Colonic mucosa (tissue), 4 donors: ENCODE measurements around the gene USP31. TPM values are rescaled to one million over a fixed set of nuclear protein-coding genes. Genes with fewer than 3 reads are reported as not detected.

Experiments
- DNase-seq: peaks from one replicate; pipeline ENCODE4 v3.0.0-alpha.2; 2020
- H3K27ac ChIP-seq: fragments of 200-600 bp; one replicate; pipeline ENCODE4 v1.8.0; 2021
- H3K27me3 ChIP-seq: fragments of 200-600 bp; one replicate; pipeline ENCODE4 v1.8.0; 2021
- H3K36me3 ChIP-seq: fragments of 200-600 bp; one replicate; pipeline ENCODE4 v1.8.0; 2021
- H3K4me1 ChIP-seq: fragments of 200-600 bp; one replicate; pipeline ENCODE4 v1.8.0; 2021; ENCODE audit warnings: mild to moderate bottlenecking
- H3K4me3 ChIP-seq: fragments of 200-600 bp; one replicate; pipeline ENCODE4 v1.8.0; 2021
- H3K9ac ChIP-seq, 2 donors: one replicate each; pipeline ENCODE4 v1.7.0; 2013; ENCODE audit warnings: control low read depth in 2 of 2, low read depth in 2 of 2, low read length in 2 of 2
- H3K9me3 ChIP-seq: fragments of 200-600 bp; one replicate; pipeline ENCODE4 v1.8.0; 2021
- CTCF ChIP-seq: fragments of 200-600 bp; IDR thresholded peaks from one replicate; pipeline ENCODE4 v1.8.0; 2022; ENCODE audit warnings: antibody characterized with exemption, mild to moderate bottlenecking
- intact Hi-C: fragments of 100-400 bp; cut with DNase I; formaldehyde crosslinking; loops from one replicate; pipeline ENCODE4 v1.14.1; 2022
- total RNA-seq, 2 donors: library from RNA; stranded (reverse); fragmentation: NEBNext Ultra II Directional in 1 of 2; extraction: Animal tissue kit (Norgen Biotek cat#: 25700) in 1 of 2; gene quantifications; one replicate each; pipeline ENCODE4 v1.2.1, GENCODE V29; 2021
- donor health status: healthy.
- donor health status: DM: no; HTN: no; CAD: no.
- donor health status: DM: no; HTN: no; CAD: no.

The USP31 gene
- total RNA-seq, 2 donors from 2014 or later, result 5.9 to 9.8 TPM

GRCh38 chr16:23060458-23061320 is 88.6 kb downstream of the USP31 start:
- Histone ChIP-seq H3K36me3 (no peaks in the 10 kb centered on the region), H3K9ac (no peak overlapping the region), H3K4me3 (no peak overlapping the region), H3K4me1 (no peaks in the 10 kb centered on the region), H3K9me3 (no peaks in the 10 kb centered on the region), H3K27me3 (no peaks in the 10 kb centered on the region), H3K27ac (no peak overlapping the region)
- peak; percentile 66 for TF ChIP-seq CTCF
- DNase-seq, result peak; percentile 70
- intact Hi-C loops, result no loop called here

- H3K9ac ChIP-seq, result no peak overlapping the region
- H3K4me1 ChIP-seq, result no peaks in the 10 kb centered on the region
- no peak overlapping the region for H3K27ac ChIP-seq
- no peak for TF ChIP-seq CTCF
- no peak for DNase-seq
- no peaks in the 10 kb centered on the region for H3K9me3 ChIP-seq
- H3K27me3 ChIP-seq, result no peaks in the 10 kb centered on the region
- no peak overlapping the region for H3K4me3 ChIP-seq
- intact Hi-C loops, result loop anchor here (5.0 kb wide), 1 partner anchor 162 kb away; no protein-coding TSS in a partner anchor
- H3K36me3 ChIP-seq, result no peaks in the 10 kb centered on the region
Measured at GRCh38 chr16:23059433-23059832, 89.8 kb downstream of the USP31 start.

GRCh38 chr16:23058576-23058975 is 90.7 kb downstream of the USP31 start:
- no peaks in the 10 kb centered on the region for H3K27me3 ChIP-seq
- DNase-seq, result no peak
- H3K9me3 ChIP-seq, result no peaks in the 10 kb centered on the region
- intact Hi-C loops, result loop anchor here (5.0 kb wide), 1 partner anchor 161 kb away; no protein-coding TSS in a partner anchor
- no peak for TF ChIP-seq CTCF
- H3K9ac ChIP-seq, result no peak overlapping the region
- no peak overlapping the region for H3K4me3 ChIP-seq
- H3K4me1 ChIP-seq, result no peaks in the 10 kb centered on the region
- H3K27ac ChIP-seq, result no peak overlapping the region
- H3K36me3 ChIP-seq, result no peaks in the 10 kb centered on the region

- no peak overlapping the region for H3K9ac ChIP-seq
- no peak for DNase-seq
- no peaks in the 10 kb centered on the region for H3K36me3 ChIP-seq
- no peaks in the 10 kb centered on the region for H3K27me3 ChIP-seq
- H3K4me3 ChIP-seq, result no peak overlapping the region
- no peaks in the 10 kb centered on the region for H3K4me1 ChIP-seq
- no peaks in the 10 kb centered on the region for H3K9me3 ChIP-seq
- TF ChIP-seq CTCF, result no peak
- intact Hi-C loops, result loop anchor here (5.0 kb wide), 1 partner anchor 160 kb away; no protein-coding TSS in a partner anchor
- H3K27ac ChIP-seq, result no peak overlapping the region
Measured at GRCh38 chr16:23057013-23057596, 92.1 kb downstream of the USP31 start.

GRCh38 chr16:23055481-23055880 is 93.8 kb downstream of the USP31 start:
- Histone ChIP-seq H3K9me3 (no peaks in the 10 kb centered on the region), H3K27me3 (no peaks in the 10 kb centered on the region), H3K27ac (no peak overlapping the region), H3K9ac (no peak overlapping the region), H3K4me3 (no peak overlapping the region), H3K36me3 (no peaks in the 10 kb centered on the region), H3K4me1 (no peaks in the 10 kb centered on the region)
- no peak for TF ChIP-seq CTCF
- intact Hi-C loops, result loop anchor here (5.0 kb wide), 1 partner anchor 158 kb away; no protein-coding TSS in a partner anchor
- no peak for DNase-seq
